HG02610 (cell line): ENCODE data around the gene TSACC.
"Not testable (repeated sequence)": the region's sequence is repeated elsewhere in the genome, so short reads cannot be mapped to it uniquely, and the experiment has no call there.

ENCODE experiments used
- ATAC-seq: cut with Tn5 transposase; IDR thresholded peaks from one replicate; pipeline ENCODE4 v1.9.1; 2021; ENCODE audit warnings: mild to moderate bottlenecking, moderate library complexity; ENCODE audit not compliant: unreplicated experiment

Gene TSACC

GRCh38 chr1:156338180-156338976 is at the start of gene TSACC, which contains the start of gene CCT3:
Gene TSACC, plus strand, starts transcription at chr1:156338526. Its CDS starts 1,232 bp downstream, at chr1:156339758.
Gene CCT3, minus strand, starts transcription at chr1:156338292. Its CDS starts 108 bp downstream, at chr1:156338184.
- peak; percentile 92 for ATAC-seq

DNA sequence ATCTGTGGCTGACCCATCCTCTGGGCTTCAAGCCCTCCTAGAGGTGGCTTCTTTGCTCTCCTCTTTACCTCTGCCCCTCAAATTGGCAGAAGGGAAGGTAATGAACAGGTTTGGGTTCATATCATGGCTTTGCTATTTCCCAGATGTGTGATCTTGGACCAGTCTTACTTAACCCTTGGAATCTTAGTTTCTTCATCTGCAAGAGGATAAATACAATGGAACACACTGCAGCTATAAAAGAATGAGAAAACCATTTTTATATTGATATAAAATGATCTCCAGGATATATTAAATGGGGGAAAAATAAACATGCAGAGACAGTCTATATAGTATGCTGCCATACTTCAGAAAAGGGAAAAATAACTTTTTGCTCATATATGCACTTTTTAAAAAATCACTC is 48.5 kb upstream of the TSACC start:
- ATAC-seq: no peak

- peak; percentile 73 for ATAC-seq
Measured at GRCh38 chr1:156291226-156292061, 46.9 kb upstream of the TSACC start.

- no peak for ATAC-seq
Measured at GRCh38 chr1:156293098-156293434, 45.3 kb upstream of the TSACC start.

DNA sequence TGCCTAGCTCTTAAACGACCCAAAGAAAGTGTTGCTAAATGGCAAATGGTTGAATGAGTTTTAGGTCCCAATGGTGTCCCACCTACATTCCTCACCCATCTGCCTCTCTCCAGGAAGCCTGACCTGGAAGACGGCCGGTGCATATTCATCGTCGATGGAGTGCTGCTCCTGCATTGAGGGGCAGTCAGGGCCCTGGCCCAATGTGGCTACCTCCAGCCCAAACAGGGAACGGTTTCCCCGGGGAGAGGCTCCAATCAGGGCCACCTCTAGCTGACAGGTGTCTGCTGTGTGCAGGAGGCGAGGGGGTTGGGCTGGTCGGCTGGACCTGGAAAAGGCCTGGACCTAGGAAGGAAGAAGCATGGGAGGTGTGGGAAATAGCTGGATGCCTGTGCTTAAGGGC is 44.4 kb upstream of the TSACC start:
- no peak for ATAC-seq

DNA sequence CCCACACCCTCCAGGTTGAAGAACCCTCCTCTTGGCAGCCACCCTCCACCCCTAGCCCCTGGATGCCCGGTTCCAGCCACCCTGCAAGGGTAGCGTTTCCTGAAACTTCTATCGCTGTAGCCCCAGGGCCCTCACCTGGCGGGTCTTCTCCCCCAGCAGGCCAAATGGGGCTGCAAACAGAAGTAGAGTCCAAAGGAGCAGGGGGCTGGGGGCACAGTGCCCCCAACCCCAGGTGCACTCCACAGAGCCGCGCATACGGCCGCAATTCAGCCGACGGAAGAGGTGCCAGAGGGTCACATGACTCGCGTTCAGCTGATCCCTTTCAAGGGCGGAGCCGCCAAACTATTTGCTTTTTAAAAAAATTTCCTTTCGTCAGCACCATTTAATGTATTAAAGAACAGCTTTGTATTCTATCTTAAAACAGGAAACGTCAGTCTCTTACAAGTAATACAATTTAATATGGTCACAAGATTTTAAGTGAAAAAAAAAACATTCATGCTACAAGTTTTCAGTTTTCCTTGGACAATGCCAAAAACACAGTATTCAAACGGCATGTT is 42.9 kb upstream of the TSACC start, which contains the start of gene GLMP:
TSS of gene GLMP (minus strand) at position 289 of the 557 bp plus-strand sequence. CDS start at position 255, 34 bp downstream.
- no peak for ATAC-seq

- ATAC-seq: no peak
Measured at GRCh38 chr1:156298852-156299357, 39.4 kb upstream of the TSACC start, which contains the start of gene VHLL. Gene VHLL, minus strand, starts transcription at chr1:156299307. Its CDS starts 118 bp downstream, at chr1:156299189.

DNA sequence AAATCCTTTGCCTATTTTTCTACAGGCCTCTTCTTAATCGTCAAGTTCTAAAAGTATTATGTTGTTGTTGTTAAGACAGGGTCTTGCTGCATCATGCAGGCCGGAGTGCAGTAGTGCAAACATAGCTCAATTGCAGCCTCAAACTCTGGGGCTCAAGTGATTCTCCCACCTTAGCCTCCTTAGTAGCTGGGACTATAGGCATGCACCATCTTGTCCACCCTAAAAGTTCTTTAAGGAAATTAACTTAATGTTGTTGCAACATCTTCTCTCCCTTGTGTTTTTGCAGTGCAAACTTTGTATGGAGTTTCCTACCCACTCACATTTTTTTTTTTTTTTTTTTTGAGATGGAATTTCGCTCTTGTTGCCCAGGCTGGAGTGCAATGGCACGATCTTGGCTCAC is 35.1 kb upstream of the TSACC start:
- ATAC-seq: no peak

DNA sequence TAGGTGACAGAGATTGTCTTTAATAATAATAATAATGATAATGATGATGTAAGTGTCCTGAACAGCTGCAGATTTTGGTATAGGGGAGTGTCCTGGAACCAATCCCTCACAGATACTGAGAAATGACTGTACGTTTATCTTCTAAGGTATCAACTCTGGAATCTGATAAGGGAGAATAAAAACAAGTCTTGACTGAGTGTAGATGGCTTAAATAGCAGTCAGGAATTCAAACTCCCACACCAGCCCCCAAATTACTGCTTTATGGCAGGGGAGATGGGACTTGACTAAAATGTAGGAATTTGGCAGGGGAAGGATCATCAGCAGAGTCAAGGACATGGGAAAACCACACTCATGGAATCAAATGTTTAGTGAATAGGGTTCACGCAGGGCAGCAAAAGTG is 33.1 kb upstream of the TSACC start:
- ATAC-seq: no peak

GRCh38 chr1:156308078-156308477 is 30.2 kb upstream of the TSACC start:
- ATAC-seq: no peak

DNA sequence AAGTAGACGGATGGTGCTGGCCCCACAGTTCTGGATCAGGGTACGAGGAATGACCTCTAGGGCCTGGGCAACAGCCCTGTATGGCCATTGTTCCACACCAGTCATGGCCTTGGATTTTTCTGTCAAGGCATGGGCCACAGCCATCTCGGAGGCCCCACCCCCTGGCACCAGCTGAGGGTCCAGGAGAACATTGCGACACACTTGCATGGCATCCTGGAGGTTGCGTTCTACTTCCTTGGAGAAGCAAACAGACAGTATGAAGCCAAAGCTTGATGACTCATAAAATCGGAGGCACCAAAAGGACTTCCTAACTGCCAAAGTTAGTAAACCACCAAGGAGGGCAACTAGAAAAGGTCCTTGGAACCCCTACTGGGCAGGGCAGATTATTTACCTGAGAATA is 27.4 kb upstream of the TSACC start:
- no peak for ATAC-seq

DNA sequence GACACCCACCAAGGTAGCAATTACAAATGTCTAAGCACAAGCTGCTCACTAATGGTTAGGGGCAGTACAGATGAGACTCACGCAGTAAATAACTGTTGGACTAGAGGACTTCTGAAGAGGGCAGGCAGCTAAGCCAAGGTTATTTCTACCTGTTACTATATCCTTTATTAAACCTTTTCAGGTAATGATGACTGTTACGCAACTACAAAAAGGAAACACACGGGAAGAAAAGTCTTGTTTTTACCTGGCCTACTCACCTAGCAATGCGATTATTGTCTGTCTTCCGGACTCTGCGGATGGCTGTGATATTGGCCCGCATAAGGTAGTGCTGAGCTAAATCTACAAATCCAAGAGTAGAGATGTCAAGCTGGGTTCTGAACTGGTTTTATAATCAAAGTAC is 21.4 kb upstream of the TSACC start:
- no peak for ATAC-seq

DNA sequence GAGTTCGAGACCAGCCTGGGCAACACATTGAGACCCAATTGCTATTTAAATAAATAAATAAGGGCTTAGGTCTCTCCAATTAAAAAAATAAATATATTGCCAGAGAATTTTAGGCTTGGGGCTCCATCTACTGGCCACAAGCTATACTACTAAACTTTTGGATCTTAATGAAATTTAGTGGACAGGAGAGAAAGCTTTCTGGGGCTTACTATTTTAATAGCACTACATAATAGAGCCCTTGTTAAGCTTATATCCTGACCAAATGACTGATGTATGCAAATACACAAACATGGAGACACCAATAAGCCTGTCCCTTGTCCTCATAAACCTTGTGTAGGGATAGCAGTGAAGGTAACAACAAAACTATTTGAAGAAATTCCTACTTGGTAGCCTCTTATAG is 18.7 kb upstream of the TSACC start:
- ATAC-seq: no peak

DNA sequence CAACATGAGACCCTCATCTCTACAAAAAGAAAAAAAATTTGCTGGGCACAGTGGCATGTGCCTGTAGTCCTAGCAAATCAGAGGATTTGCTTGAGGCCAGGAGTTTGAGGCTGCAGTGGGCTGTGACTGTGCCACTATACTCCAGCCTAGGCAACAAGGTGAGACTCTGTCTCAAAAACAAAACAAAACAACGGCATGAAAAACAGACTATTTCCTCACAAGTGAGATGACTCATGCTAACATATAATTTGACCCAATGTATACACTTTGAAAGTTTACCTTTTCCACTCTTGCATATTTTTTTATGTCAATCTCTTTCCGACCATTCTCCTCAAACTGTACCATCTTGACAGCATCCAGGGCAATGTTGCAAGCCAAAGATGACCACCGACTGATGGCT is 17.8 kb upstream of the TSACC start:
- ATAC-seq: no peak

DNA sequence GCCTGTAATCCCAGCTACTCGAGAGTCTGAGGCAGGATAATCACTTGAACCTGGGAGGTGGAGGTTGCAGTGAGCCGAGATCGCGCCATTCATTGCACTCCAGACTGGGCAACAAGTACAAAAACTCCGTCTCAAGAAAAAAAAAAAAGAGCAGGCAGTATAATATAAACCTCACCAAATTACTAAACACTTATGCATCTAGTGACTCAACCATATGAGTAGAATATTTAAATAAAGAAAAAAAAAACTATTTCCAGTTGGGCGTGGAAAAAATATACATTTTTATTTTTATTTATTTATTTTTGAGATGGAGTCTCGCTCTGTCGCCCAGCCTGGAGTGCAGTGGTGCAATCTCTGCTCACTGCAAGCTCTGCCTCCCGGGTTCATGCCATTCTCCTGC is 15.1 kb upstream of the TSACC start:
- not testable (repeated sequence) for ATAC-seq

- ATAC-seq: no peak
Measured at GRCh38 chr1:156336242-156336641, 2.1 kb upstream of the TSACC start.

DNA sequence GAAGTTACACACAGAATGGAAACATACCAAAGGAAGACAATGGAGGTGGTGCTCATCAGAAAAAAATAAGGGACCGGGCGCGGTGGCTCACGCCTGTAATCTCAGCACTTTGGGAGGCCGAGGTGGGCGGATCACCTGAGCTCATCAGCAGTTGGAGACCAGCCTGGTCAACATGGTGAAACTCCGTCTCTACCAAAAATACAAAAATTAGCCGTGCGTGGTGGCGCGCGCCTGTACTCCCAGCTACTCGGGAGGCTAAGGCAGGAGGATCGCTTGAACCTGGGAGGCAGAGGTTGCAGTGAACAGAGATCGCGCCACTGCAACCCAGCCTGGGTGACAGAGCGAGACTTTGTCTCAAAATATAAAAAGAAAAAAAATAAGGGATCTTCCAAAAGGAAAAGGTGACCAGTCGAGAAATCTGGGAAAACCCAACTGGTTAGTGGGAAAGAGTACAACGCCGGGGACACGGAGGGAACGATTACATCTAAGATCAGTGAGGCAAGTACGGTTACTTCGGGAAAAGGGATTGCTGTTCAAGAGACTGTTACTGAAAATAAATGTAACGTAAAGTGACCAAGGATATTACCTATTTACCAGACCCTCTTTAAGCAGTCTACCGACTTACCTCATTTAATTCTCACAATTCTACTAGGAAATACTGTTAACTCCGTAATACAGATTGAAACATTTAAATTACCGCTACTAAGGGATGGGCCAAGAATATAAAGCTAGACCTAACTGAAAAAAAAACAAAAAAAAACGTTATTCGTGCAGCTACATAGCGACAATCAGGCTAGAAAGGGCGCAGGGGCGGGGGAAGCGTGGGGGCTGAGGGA is 1.1 kb upstream of the TSACC start:
- no peak for ATAC-seq

DNA sequence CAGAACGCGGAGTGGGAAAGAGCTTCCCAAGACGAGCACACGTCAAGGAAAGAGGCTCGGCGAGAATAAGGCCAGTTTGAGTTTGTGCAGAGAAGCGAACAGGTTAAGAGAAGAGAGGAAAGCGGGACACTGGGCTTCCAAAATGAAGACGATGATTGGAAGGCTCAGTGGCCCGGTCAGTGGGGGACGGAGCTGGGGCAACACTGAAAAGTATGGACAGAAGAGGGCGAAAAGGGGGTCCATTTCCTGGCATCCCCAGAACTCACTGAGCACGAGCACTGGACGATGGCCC is 492 bp upstream of the TSACC start:
- peak; percentile 18 for ATAC-seq

DNA sequence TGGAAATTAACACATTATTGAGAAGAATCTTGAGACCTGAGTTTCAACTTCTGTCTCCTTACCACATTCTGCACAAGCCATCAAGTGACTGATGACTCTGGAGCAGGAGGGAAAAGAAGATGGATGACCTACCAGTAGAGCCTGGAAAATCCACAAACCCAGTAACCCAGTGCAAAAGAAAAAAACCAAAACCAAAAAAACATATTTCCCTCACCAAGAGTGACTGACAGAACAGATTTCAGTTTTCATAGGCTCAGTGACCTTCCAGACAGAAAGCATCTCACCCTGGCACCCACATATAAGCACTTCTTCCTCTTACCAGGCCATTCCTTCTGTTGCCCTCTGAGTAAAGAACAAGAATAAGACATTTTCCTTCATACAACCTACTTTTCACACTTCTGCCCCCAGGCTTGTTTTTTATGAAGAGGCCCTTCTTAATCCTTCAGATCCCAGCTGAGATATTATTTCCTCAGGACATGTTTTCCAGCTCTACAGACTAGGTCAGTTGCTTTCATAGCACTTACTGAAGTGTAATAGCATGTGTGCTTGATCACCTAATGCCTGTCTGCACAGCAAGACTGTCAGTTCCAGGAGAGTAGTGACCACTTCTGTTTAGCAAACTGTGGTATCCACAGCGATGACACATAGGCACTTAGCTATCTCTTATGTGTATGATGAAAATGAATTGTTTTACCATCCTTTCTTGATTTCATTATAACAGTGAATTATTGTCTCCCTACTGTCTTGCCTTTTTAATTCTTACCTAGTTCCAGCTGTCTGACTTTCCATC is 4.0 kb downstream of the TSACC start:
- no peak for ATAC-seq

DNA sequence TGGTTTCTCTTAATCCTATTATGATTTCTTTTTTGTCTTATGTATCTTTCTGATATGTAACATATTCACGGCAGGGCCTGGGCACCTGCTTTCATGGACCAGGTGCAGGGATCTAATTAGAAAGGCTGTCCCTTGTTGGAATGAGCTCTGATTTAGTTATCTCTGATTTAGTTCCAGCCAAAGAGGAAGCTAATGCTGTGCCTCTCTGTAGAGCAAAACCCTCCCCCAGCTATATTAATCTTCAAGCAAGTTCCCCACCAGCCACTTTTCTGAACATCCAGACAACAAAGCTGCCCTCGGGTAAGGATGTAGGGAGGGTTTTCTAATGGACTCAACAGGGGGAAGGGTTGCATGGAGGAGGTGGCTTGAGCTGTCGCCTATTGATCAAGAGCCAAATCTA is 6.1 kb downstream of the TSACC start:
- no peak for ATAC-seq
